ENCODE data around the gene SLBP.

DNA sequence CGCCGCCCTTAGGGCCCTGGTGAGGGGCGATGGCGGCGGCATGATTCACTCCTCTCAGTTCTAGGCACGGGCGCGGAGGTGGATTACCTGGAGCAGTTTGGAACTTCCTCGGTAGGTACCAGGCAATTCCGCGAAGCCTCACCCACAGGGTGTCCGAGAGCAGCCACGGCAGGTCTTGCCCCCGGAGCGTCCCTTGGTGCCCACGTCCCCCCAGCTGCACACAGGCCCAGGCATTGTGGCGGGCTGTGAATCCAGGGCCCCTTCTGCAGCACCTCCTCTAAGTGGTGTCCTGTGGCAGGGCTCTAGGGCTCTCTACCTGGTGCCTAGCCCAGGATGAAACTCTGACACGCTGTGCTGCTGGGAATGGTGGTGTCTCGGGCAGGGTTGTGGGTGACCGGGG is 23.1 kb upstream of the SLBP start:
- TF ChIP-seq POLR2A (IDR thresholded peaks at IDR 0.05) = no peak
- TF ChIP-seq, protein P1, sequence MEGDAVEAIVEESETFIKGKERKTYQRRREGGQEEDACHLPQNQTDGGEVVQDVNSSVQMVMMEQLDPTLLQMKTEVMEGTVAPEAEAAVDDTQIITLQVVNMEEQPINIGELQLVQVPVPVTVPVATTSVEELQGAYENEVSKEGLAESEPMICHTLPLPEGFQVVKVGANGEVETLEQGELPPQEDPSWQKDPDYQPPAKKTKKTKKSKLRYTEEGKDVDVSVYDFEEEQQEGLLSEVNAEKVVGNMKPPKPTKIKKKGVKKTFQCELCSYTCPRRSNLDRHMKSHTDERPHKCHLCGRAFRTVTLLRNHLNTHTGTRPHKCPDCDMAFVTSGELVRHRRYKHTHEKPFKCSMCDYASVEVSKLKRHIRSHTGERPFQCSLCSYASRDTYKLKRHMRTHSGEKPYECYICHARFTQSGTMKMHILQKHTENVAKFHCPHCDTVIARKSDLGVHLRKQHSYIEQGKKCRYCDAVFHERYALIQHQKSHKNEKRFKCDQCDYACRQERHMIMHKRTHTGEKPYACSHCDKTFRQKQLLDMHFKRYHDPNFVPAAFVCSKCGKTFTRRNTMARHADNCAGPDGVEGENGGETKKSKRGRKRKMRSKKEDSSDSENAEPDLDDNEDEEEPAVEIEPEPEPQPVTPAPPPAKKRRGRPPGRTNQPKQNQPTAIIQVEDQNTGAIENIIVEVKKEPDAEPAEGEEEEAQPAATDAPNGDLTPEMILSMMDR (IDR thresholded peaks at IDR 0.05) = no peak
